Endodermal cell (in vitro differentiated cells): ENCODE data around the gene ACOT7. TPM values are rescaled to one million over a fixed set of nuclear protein-coding genes. Genes with fewer than 3 reads are reported as not detected.

Source experiments
- DNase-seq: peaks from one replicate; pipeline ENCODE4 v3.0.0-alpha.2; 2017
- H3K27ac ChIP-seq: 2 replicates; pipeline ENCODE4 v1.5.1; 2013; ENCODE audit warnings: mild to moderate bottlenecking, low read depth, low read length, moderate library complexity
- H3K27me3 ChIP-seq: 2 replicates; pipeline ENCODE4 v1.6.1; 2013; ENCODE audit warnings: mild to moderate bottlenecking, low read length, moderate library complexity; ENCODE audit not compliant: insufficient read depth, control insufficient read depth, poor library complexity, severe bottlenecking
- H3K36me3 ChIP-seq: 2 replicates; pipeline ENCODE4 v1.7.0; 2013; ENCODE audit warnings: mild to moderate bottlenecking, low read length, moderate library complexity; ENCODE audit not compliant: control insufficient read depth, insufficient read depth
- H3K4me1 ChIP-seq: one replicate; pipeline ENCODE4 v1.7.0; 2013; ENCODE audit warnings: low read length; ENCODE audit not compliant: control insufficient read depth, insufficient read depth
- H3K4me3 ChIP-seq: 2 replicates; pipeline ENCODE4 v1.5.1; 2013; ENCODE audit warnings: mild to moderate bottlenecking, low read length, moderate library complexity
- H3K9ac ChIP-seq: 2 replicates; pipeline ENCODE4 v1.6.1; 2013; ENCODE audit warnings: mild to moderate bottlenecking, low read length, moderate library complexity; ENCODE audit not compliant: poor library complexity, severe bottlenecking; ENCODE audit errors: extremely low read depth
- H3K9me3 ChIP-seq: 2 replicates; pipeline ENCODE4 v1.6.1; 2013; ENCODE audit warnings: mild to moderate bottlenecking, low read length, moderate library complexity; ENCODE audit not compliant: control insufficient read depth
- H3K27ac Mint-ChIP-seq: 2 replicates; pipeline ENCODE4 v1.8.0; 2020; ENCODE audit warnings: mixed read lengths
- H3K27me3 Mint-ChIP-seq: 2 replicates; pipeline ENCODE4 v1.8.0; 2021; ENCODE audit warnings: mild to moderate bottlenecking, mixed read lengths; ENCODE audit not compliant: insufficient read depth
- H3K36me3 Mint-ChIP-seq: 2 replicates; pipeline ENCODE4 v1.8.0; 2020; ENCODE audit warnings: low read depth, mixed read lengths
- H3K4me1 Mint-ChIP-seq: 2 replicates; pipeline ENCODE4 v1.8.0; 2020; ENCODE audit warnings: mixed read lengths
- H3K4me3 Mint-ChIP-seq: 2 replicates; pipeline ENCODE4 v1.8.0; 2020; ENCODE audit warnings: mild to moderate bottlenecking, moderate library complexity, mixed read lengths
- H3K9me3 Mint-ChIP-seq: 2 replicates; pipeline ENCODE4 v1.8.0; 2020; ENCODE audit warnings: mild to moderate bottlenecking, mixed read lengths
- WGBS, 2 experiments: methylation state at CpG; one replicate each; pipeline versions ENCODE4 v1.1.5 to v1.1.7; 2013; ENCODE audit warnings: missing lambda C conversion rate in 2 of 2, mixed read lengths in 1 of 2; ENCODE audit not compliant: insufficient coverage in 1 of 2, insufficient read length in 1 of 2; 5-methylcytosine and 5-hydroxymethylcytosine counted together
- total RNA-seq, 2 donors: library from RNA; stranded (reverse); fragmentation: NEBNext Ultra II Directional in 1 of 2; extraction: Animal tissue kit (Norgen Biotek cat#: 25700) in 1 of 2; gene quantifications; 2 replicates in 1 of 2; 3 replicates in 1 of 2; pipeline ENCODE4 v1.2.1, GENCODE V29; 2021
- TF ChIP-seq, protein P1 (sequence below): fragments of 200-600 bp; sonication (generic); conservative IDR thresholded peaks from 2 replicates; pipeline ENCODE4 v1.5.0; 2021; ENCODE audit warnings: antibody characterized with exemption, mild to moderate bottlenecking

ACOT7 gene
- total RNA-seq, 2 donors from 2014 or later: 51.3 to 70.7 TPM

DNA sequence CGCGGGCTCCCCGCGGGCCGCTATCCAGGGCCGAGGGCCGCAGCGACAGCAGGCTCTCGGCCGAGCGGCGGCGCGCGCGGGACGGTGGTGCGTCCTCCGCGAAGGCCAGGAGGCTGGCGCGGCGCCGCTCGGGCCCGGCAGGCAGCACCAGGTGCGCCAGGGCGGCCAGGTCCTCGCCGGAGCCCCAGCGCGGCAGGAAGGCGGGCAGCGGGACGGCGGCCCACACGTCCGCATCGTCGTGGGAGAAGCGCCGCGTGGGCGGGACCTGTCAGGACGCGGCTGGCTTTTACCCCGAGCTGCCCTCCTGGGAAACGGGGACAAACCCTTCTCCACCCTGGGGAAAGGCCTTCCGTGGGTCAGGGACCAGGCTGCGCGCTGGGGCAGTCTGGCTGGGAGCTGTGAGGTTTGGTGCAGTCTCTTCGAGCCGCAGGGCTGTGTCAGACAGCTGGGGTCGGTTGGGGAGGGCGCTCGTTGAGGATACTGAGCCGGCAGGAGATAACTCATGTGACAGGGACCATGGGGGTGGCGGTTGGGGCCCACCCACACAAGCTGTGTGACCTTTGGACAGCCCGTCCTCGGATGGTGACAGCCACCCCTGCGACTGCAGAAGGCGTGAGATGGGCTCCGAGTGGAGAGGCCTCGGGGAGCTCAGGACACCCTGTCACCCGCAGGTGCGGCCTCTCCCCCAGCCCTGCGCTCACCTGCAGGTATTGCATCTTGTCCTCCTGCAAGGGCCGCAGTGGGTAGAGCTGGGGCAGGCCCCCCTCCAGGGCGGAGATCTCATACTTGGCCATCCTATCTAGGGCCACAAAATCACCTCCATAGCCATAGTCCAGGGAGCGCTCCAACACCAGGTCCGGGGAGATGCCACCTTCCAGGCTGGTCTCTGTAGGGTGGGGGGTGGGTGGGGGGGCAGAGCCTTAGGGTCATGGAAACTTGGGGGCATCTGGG, 143.6 kb downstream of the ACOT7 start:
- no peaks in the 10 kb centered on the region for H3K9me3 Mint-ChIP-seq
- no peak overlapping the region for H3K27ac ChIP-seq
- H3K36me3 ChIP-seq: no peaks in the 10 kb centered on the region
- TF ChIP-seq, protein P1, sequence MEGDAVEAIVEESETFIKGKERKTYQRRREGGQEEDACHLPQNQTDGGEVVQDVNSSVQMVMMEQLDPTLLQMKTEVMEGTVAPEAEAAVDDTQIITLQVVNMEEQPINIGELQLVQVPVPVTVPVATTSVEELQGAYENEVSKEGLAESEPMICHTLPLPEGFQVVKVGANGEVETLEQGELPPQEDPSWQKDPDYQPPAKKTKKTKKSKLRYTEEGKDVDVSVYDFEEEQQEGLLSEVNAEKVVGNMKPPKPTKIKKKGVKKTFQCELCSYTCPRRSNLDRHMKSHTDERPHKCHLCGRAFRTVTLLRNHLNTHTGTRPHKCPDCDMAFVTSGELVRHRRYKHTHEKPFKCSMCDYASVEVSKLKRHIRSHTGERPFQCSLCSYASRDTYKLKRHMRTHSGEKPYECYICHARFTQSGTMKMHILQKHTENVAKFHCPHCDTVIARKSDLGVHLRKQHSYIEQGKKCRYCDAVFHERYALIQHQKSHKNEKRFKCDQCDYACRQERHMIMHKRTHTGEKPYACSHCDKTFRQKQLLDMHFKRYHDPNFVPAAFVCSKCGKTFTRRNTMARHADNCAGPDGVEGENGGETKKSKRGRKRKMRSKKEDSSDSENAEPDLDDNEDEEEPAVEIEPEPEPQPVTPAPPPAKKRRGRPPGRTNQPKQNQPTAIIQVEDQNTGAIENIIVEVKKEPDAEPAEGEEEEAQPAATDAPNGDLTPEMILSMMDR: no peak
- H3K4me1 Mint-ChIP-seq: peaks cover 4% of the 10 kb centered on the region
- no peak overlapping the region for H3K9ac ChIP-seq
- H3K4me1 ChIP-seq: no peaks in the 10 kb centered on the region
- no peak overlapping the region for H3K27ac Mint-ChIP-seq
- no peak overlapping the region for H3K4me3 ChIP-seq
- peak overlapping the region; percentile 16 for H3K4me3 Mint-ChIP-seq
- H3K27me3 ChIP-seq: peaks cover 72% of the 10 kb centered on the region
- no peaks in the 10 kb centered on the region for H3K9me3 ChIP-seq
- no peaks in the 10 kb centered on the region for H3K36me3 Mint-ChIP-seq
- 28 to 29% methylated on average over 15 to 71 of the region's 71 CpGs for WGBS, 2 experiments
- peaks cover 72% of the 10 kb centered on the region for H3K27me3 Mint-ChIP-seq
- peak; percentile 63 for DNase-seq

DNA sequence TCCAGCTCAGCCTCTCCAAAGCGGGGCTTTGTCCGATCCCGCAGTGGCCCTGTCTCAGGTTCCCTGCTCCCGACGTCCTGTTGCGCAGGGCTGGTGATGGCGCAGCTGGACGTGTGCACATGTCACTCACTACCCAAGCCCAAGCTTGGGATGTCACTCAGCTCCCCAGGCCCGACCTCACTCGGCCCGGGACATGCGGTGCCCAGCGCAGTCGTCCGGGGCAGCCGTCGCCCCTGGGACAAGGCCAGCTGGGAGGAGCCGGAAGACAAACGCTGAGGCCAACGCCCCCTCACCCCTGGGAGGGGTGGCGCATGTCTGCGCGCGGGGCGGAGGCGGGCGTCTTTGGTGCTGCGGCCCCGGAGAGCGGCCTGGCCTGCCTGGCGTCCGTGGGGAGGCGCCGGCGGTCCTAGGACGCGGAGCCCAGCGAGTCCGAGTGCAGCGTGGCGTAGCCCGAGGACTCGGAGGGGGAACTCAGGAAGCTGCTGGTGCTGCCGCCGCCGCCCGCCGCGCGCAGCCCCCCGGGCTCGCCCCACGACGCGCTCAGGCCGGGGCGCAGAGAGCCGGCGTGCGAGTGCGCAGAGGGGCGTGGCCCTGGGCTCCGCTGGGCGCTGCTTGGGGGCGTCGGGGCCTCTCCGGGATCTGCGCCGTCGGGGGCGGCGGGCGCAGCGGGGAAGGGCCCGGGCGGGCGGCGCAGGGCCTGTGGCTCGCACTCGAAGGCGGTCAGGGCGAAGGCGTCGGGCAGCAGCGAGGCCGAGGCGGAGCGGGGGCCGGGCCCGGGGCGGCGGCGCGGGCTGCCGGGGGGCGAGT, 144.4 kb downstream of the ACOT7 start:
- Histone ChIP-seq H3K27me3 (peaks cover 79% of the 10 kb centered on the region), H3K4me1 (no peaks in the 10 kb centered on the region), H3K4me3 (no peak overlapping the region), H3K9me3 (no peaks in the 10 kb centered on the region), H3K27ac (no peak overlapping the region), H3K9ac (no peak overlapping the region), H3K36me3 (no peaks in the 10 kb centered on the region)
- no peak overlapping the region for H3K27ac Mint-ChIP-seq
- H3K9me3 Mint-ChIP-seq: no peaks in the 10 kb centered on the region
- peak; percentile 75 for DNase-seq
- H3K36me3 Mint-ChIP-seq: no peaks in the 10 kb centered on the region
- no peak overlapping the region for H3K4me3 Mint-ChIP-seq
- peaks cover 78% of the 10 kb centered on the region for H3K27me3 Mint-ChIP-seq
- H3K4me1 Mint-ChIP-seq: peaks cover 4% of the 10 kb centered on the region
- TF ChIP-seq, protein P1: no peak
- 13 to 32% methylated on average over 18 to 96 of the region's 96 CpGs for WGBS, 2 experiments

DNA sequence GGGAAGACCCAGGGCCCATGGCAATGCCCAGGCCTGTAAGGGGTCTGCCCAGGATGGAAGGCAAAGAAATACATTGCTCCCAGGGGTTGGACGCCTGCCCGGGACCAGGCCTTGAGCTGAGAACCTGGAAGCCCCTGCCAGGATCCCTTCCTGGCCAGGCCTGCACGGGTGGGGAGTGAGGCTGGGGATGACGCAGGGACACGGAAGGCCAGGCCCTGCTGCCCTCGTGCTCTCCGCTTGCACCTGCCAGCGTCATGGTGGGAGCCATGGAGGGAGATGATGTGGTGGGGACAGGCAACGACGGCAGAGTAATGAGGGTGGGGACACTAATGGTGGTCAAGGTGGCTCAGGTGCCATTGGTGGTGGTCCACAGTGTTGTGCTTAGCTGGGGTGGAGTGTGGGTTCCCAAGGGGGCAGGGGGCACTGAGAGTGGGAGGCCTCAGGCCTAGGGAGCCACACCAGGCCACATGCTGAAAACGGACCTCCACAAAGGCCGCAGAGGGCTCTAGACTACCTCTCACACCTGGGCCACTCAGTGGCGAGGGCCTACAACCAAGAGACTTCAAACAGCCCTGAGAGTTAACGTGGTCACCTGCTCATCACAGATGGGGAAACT, 145.3 kb downstream of the ACOT7 start:
- H3K36me3 Mint-ChIP-seq: no peaks in the 10 kb centered on the region
- TF ChIP-seq, protein P1: no peak

More for the DNA sequence above, 145.3 kb downstream of the ACOT7 start:
- Histone ChIP-seq H3K27me3 (peaks cover 87% of the 10 kb centered on the region), H3K9ac (no peak overlapping the region), H3K36me3 (no peaks in the 10 kb centered on the region), H3K27ac (no peak overlapping the region), H3K4me1 (no peaks in the 10 kb centered on the region), H3K9me3 (no peaks in the 10 kb centered on the region), H3K4me3 (no peak overlapping the region)
- DNase-seq: no peak
- Mint-ChIP-seq H3K4me1 (peaks cover 4% of the 10 kb centered on the region), H3K9me3 (no peaks in the 10 kb centered on the region), H3K4me3 (no peak overlapping the region), H3K27me3 (peaks cover 87% of the 10 kb centered on the region), H3K27ac (no peak overlapping the region)
- 89 to 91% methylated on average over 7 to 14 of the region's 14 CpGs for WGBS, 2 experiments
